Lung (tissue), 12 donors: ENCODE results near the gene MAPK4. TPM values are rescaled to one million over a fixed set of nuclear protein-coding genes. Genes with fewer than 3 reads are reported as not detected.

Experiments
- ATAC-seq: fragments of 200-7000 bp; cut with Tn5 transposase; one replicate; pipeline ENCODE4 v1.9.1; 2020; ENCODE audit warnings: moderate number of reproducible peaks; ENCODE audit not compliant: insufficient read depth, low FRiP score
- DNase-seq, 3 donors: peaks; one replicate each; pipeline ENCODE4 v3.0.0-alpha.2; 2013 to 2017
- H3K27ac ChIP-seq, 2 donors: one replicate each; pipeline ENCODE4 v1.5.1; 2013; ENCODE audit warnings: mild to moderate bottlenecking in 2 of 2, moderate library complexity in 2 of 2, control low read depth in 1 of 2, inconsistent platforms in 1 of 2, low read depth in 1 of 2, low read length in 1 of 2
- H3K27me3 ChIP-seq, 3 donors: one replicate each; pipeline ENCODE4 v1.5.1; 2013; ENCODE audit warnings: low read length in 2 of 3; ENCODE audit not compliant: control insufficient read depth in 3 of 3, insufficient read depth in 3 of 3
- H3K36me3 ChIP-seq, 4 donors: one replicate each; pipeline ENCODE4 v1.5.1; 2013; ENCODE audit warnings: low read length in 4 of 4, mild to moderate bottlenecking in 1 of 4, moderate library complexity in 1 of 4; ENCODE audit not compliant: control insufficient read depth in 4 of 4, insufficient read depth in 4 of 4
- H3K4me1 ChIP-seq, 5 donors: one replicate each; pipeline ENCODE4 v1.5.1; 2013; ENCODE audit warnings: low read length in 5 of 5, mild to moderate bottlenecking in 2 of 5, moderate library complexity in 1 of 5; ENCODE audit not compliant: control insufficient read depth in 5 of 5, insufficient read depth in 5 of 5
- H3K4me3 ChIP-seq: one replicate; pipeline ENCODE4 v1.5.1; 2013; ENCODE audit warnings: mild to moderate bottlenecking, control low read depth, moderate library complexity
- H3K9ac ChIP-seq, 2 donors: one replicate each; pipeline ENCODE4 v1.5.1; 2013; ENCODE audit warnings: low read length in 2 of 2, control low read depth in 1 of 2; ENCODE audit not compliant: insufficient read depth in 1 of 2
- H3K9me3 ChIP-seq, 4 donors: one replicate each; pipeline ENCODE4 v1.5.1; 2013; ENCODE audit warnings: low read length in 3 of 4, mild to moderate bottlenecking in 1 of 4, moderate library complexity in 1 of 4; ENCODE audit not compliant: control insufficient read depth in 4 of 4, insufficient read depth in 3 of 4
- CTCF ChIP-seq: IDR thresholded peaks from 2 replicates; pipeline ENCODE4 v1.5.1; 2012; ENCODE audit warnings: mild to moderate bottlenecking; ENCODE audit errors: control extremely low read depth, extremely low read depth
- WGBS, 2 donors: extraction: QIAGEN DNeasy Blood & Tissue Kit; methylation state at CpG; one replicate each; pipeline ENCODE4 v1.1.7; 2013; 5-methylcytosine and 5-hydroxymethylcytosine counted together
- polyA plus RNA-seq, 2 donors: library from polyadenylated mRNA; stranded (reverse); fragments of 200-250 nt; gene quantifications; one replicate each; pipeline ENCODE4 v1.2.1, GENCODE V29; 2013
- total RNA-seq, 2 donors: library from RNA; depleted of rRNA in 1 of 2; stranded (reverse); fragments of >200 nt in 1 of 2; gene quantifications; one replicate each; pipeline ENCODE4 v1.2.1, GENCODE V29; 2014 to 2021
- donor health status: control.
- donor health status: control.
- donor health status: Bipolar disorder and iron deficiency.
- donor health status: healthy.
- donor health status: DM: yes; HTN: yes; CAD: no.

Gene MAPK4
- total and polyA plus RNA-seq, 4 donors: 1.8 to 10.7 (median 3.9) TPM

GRCh38 chr18:50680966-50681365 lies 121.1 kb downstream of the MAPK4 start:
- Histone ChIP-seq H3K27me3 (no peaks in the 10 kb centered on the region), H3K27ac (no peak overlapping the region), H3K4me3 (no peak overlapping the region), H3K9me3 (no peaks in the 10 kb centered on the region), H3K9ac (no peak overlapping the region), H3K36me3 (no peaks in the 10 kb centered on the region), H3K4me1 (no peaks in the 10 kb centered on the region)
- DNase-seq: no peak
- no peak for ATAC-seq
- TF ChIP-seq CTCF: no peak
- 88 to 97% methylated on average over 1 of the region's 1 CpG for WGBS, 2 donors

GRCh38 chr18:50682852-50683251 lies 123.0 kb downstream of the MAPK4 start:
- Histone ChIP-seq H3K4me3 (no peak overlapping the region), H3K27me3 (no peaks in the 10 kb centered on the region), H3K9me3 (no peaks in the 10 kb centered on the region), H3K36me3 (no peaks in the 10 kb centered on the region), H3K4me1 (no peaks in the 10 kb centered on the region), H3K9ac (no peak overlapping the region), H3K27ac (no peak overlapping the region)
- no peak for TF ChIP-seq CTCF
- WGBS, 2 donors: 73 to 83% methylated on average over 1 of the region's 1 CpG
- ATAC-seq (no peak), DNase-seq (no peak)

- H3K36me3 ChIP-seq: no peaks in the 10 kb centered on the region
- no peak overlapping the region for H3K9ac ChIP-seq
- H3K27ac ChIP-seq: no peak overlapping the region
- no peak for TF ChIP-seq CTCF
- H3K4me3 ChIP-seq: no peak overlapping the region
- H3K9me3 ChIP-seq: no peaks in the 10 kb centered on the region
- DNase-seq (no peak), ATAC-seq (no peak)
- WGBS, 2 donors: 75 to 84% methylated on average over 8 of the region's 8 CpGs
- peaks cover 0 to 2% (median 0%) of the 10 kb centered on the region in 5 donors for H3K4me1 ChIP-seq
- H3K27me3 ChIP-seq: no peaks in the 10 kb centered on the region
Observed at GRCh38 chr18:50686409-50686808, 126.5 kb downstream of the MAPK4 start.

GRCh38 chr18:50687491-50687890 lies 127.6 kb downstream of the MAPK4 start:
- 63 to 75% methylated on average over 11 of the region's 11 CpGs for WGBS, 2 donors
- ATAC-seq: peak; percentile 27

More at GRCh38 chr18:50687491-50687890, 127.6 kb downstream of the MAPK4 start:
- Histone ChIP-seq H3K27me3 (no peaks in the 10 kb centered on the region), H3K4me3 (no peak overlapping the region), H3K4me1 (peaks cover 0 to 2% (median 0%) of the 10 kb centered on the region in 5 donors), H3K9ac (no peak overlapping the region), H3K9me3 (peaks cover 0 to 2% (median 0%) of the 10 kb centered on the region in 4 donors), H3K27ac (no peak overlapping the region), H3K36me3 (no peaks in the 10 kb centered on the region)
- no peak for TF ChIP-seq CTCF
- DNase-seq: peak in 2 of 3 donors; percentile 41 to 44
